Breast epithelium (tissue), 3 donors: ENCODE measurements around the gene HYAL3.

Source experiments
- CTCF ChIP-seq, 3 donors: fragments of 450-650 bp; IDR thresholded peaks; one replicate each; pipeline ENCODE4 v1.5.1; 2016 to 2017; ENCODE audit warnings: antibody characterized with exemption in 3 of 3, mild to moderate bottlenecking in 3 of 3, moderate library complexity in 3 of 3
- POLR2A ChIP-seq: fragments of 450-650 bp; IDR thresholded peaks from one replicate; pipeline ENCODE4 v1.6.1; 2016; ENCODE audit warnings: antibody characterized with exemption, mild to moderate bottlenecking, moderate library complexity
- POLR2AphosphoS5 ChIP-seq, 3 donors: sonication (generic); formaldehyde crosslinking; IDR thresholded peaks; one replicate each; pipeline ENCODE4 v1.6.1; 2017; ENCODE audit warnings: antibody characterized with exemption in 3 of 3

- no peak for TF ChIP-seq CTCF (IDR thresholded peaks at IDR 0.05)
- TF ChIP-seq POLR2AphosphoS5 (IDR thresholded peaks at IDR 0.05), result no peak
- TF ChIP-seq POLR2A, result no peak
Observed at GRCh38 chr3:50276762-50277101, 22.5 kb downstream of the HYAL3 start.
